GM21723 (cell line): ENCODE measurements around the gene GIT1.

Source experiments
- ATAC-seq: cut with Tn5 transposase; IDR thresholded peaks from one replicate; pipeline ENCODE4 v1.9.1; 2021; ENCODE audit warnings: mild to moderate bottlenecking, moderate library complexity; ENCODE audit not compliant: unreplicated experiment

The GIT1 gene

GRCh38 chr17:29615492-29616299 is 26.2 kb upstream of the GIT1 start:
- ATAC-seq: peak; percentile 58

- no peak for ATAC-seq
Observed at GRCh38 chr17:29615048-29615385, 25.6 kb upstream of the GIT1 start.

GRCh38 chr17:29614349-29615047 is 25.1 kb upstream of the GIT1 start:
- ATAC-seq: no peak

- no peak for ATAC-seq
Observed at GRCh38 chr17:29613856-29614255, 24.4 kb upstream of the GIT1 start.

GRCh38 chr17:29613352-29613837 is 23.9 kb upstream of the GIT1 start:
- ATAC-seq: no peak

GRCh38 chr17:29612404-29613280 is 23.2 kb upstream of the GIT1 start:
- no peak for ATAC-seq

- no peak for ATAC-seq
Observed at GRCh38 chr17:29612094-29612403, 22.6 kb upstream of the GIT1 start.

- no peak for ATAC-seq
Observed at GRCh38 chr17:29611351-29612093, 22.1 kb upstream of the GIT1 start.

- no peak for ATAC-seq
Observed at GRCh38 chr17:29610395-29610794, 20.9 kb upstream of the GIT1 start.

GRCh38 chr17:29608986-29609385 is 19.5 kb upstream of the GIT1 start:
- no peak for ATAC-seq

- no peak for ATAC-seq
Observed at GRCh38 chr17:29607557-29608195, 18.2 kb upstream of the GIT1 start.

GRCh38 chr17:29603109-29603674 is 13.7 kb upstream of the GIT1 start:
- no peak for ATAC-seq

GRCh38 chr17:29597361-29598172 is 8.1 kb upstream of the GIT1 start:
- no peak for ATAC-seq

- no peak for ATAC-seq
Observed at GRCh38 chr17:29596811-29597210, 7.4 kb upstream of the GIT1 start.

GRCh38 chr17:29595943-29596774 is 6.7 kb upstream of the GIT1 start:
- no peak for ATAC-seq

GRCh38 chr17:29595107-29595942 is 5.9 kb upstream of the GIT1 start:
- ATAC-seq: no peak

GRCh38 chr17:29594519-29595090 is 5.2 kb upstream of the GIT1 start:
- ATAC-seq: no peak
